WTC11 (cell line): Measurements from ENCODE around the gene TBC1D24. TPM values are rescaled to one million over a fixed set of nuclear protein-coding genes. Genes with fewer than 3 reads are reported as not detected.

ENCODE experiments used
- ATAC-seq: fragments of 200-7000 bp; cut with Tn5 transposase; 2 replicates; pipeline ENCODE4 v1.10.0; 2021; ENCODE audit warnings: mild to moderate bottlenecking, moderate library complexity
- CTCF ChIA-PET: fragments of 300-600 bp; sonication (Branson Sonifier 250); formaldehyde crosslinking; loops from one replicate; lab custom pipeline; 2021; ENCODE audit warnings: antibody characterized with exemption; lab: Charles Lee
- POLR2A ChIA-PET: fragments of 350-600 bp; sonication (Branson Sonifier 250); formaldehyde crosslinking; loops from one replicate; lab custom pipeline; 2021; ENCODE audit warnings: antibody characterized with exemption; lab: Charles Lee
- DNase-seq: peaks from one replicate; pipeline ENCODE4 v3.0.0; 2021; ENCODE audit warnings: low spot score
- H3K27ac Mint-ChIP-seq: 2 replicates; pipeline ENCODE4 v1.8.0; 2021; ENCODE audit warnings: mixed read lengths
- H3K27me3 Mint-ChIP-seq: 2 replicates; pipeline ENCODE4 v1.8.0; 2021; ENCODE audit warnings: low read depth, mild to moderate bottlenecking, moderate library complexity, mixed read lengths
- H3K36me3 Mint-ChIP-seq: 2 replicates; pipeline ENCODE4 v1.8.0; 2021; ENCODE audit warnings: mixed read lengths
- H3K4me1 Mint-ChIP-seq: 2 replicates; pipeline ENCODE4 v1.8.0; 2022; ENCODE audit warnings: mixed read lengths
- H3K4me3 Mint-ChIP-seq: 2 replicates; pipeline ENCODE4 v1.8.0; 2021; ENCODE audit warnings: mild to moderate bottlenecking, moderate library complexity, mixed read lengths
- H3K9me3 Mint-ChIP-seq: 2 replicates; pipeline ENCODE4 v1.8.0; 2021; ENCODE audit warnings: mixed read lengths
- AR ChIP-seq: fragments of 250-450 bp; sonication (Bioruptor Pico); IDR thresholded peaks from 2 replicates; pipeline ENCODE4 v1.9.0; 2021; ENCODE audit warnings: mild to moderate bottlenecking
- ATF1 ChIP-seq: sonication (generic); formaldehyde crosslinking; IDR thresholded peaks from 2 replicates; pipeline ENCODE4 v1.8.1; 2023; ENCODE audit warnings: mild to moderate bottlenecking, moderate library complexity, missing genetic modification reagents
- ATF2 ChIP-seq: sonication (generic); formaldehyde crosslinking; IDR thresholded peaks from 2 replicates; pipeline ENCODE4 v1.8.1; 2022; ENCODE audit warnings: low read depth, missing genetic modification reagents, borderline replicate concordance
- ATF6 ChIP-seq: sonication (generic); formaldehyde crosslinking; IDR thresholded peaks from 2 replicates; pipeline ENCODE4 v1.8.1; 2023; ENCODE audit warnings: mild to moderate bottlenecking, missing genetic modification reagents
- CREB1 ChIP-seq: sonication (generic); formaldehyde crosslinking; IDR thresholded peaks from 2 replicates; pipeline ENCODE4 v1.8.0; 2023; ENCODE audit warnings: mild to moderate bottlenecking, missing genetic modification reagents
- E2F4 ChIP-seq: sonication (generic); formaldehyde crosslinking; IDR thresholded peaks from 2 replicates; pipeline ENCODE4 v1.8.1; 2022; ENCODE audit warnings: low read depth, mild to moderate bottlenecking, moderate library complexity, missing genetic modification reagents, borderline replicate concordance
- E2F5 ChIP-seq: sonication (generic); formaldehyde crosslinking; IDR thresholded peaks from 2 replicates; pipeline ENCODE4 v1.8.1; 2022; ENCODE audit warnings: mild to moderate bottlenecking, moderate library complexity, missing genetic modification reagents
- ERG ChIP-seq: fragments of 250-450 bp; sonication (Bioruptor Pico); IDR thresholded peaks from 2 replicates; pipeline ENCODE4 v1.8.0; 2021; ENCODE audit warnings: mild to moderate bottlenecking
- ESRRA ChIP-seq: sonication (generic); formaldehyde crosslinking; IDR thresholded peaks from 2 replicates; pipeline ENCODE4 v1.8.1; 2022; ENCODE audit warnings: mild to moderate bottlenecking, missing genetic modification reagents, borderline replicate concordance
- ETV6 ChIP-seq: sonication (generic); formaldehyde crosslinking; IDR thresholded peaks from 2 replicates; pipeline ENCODE4 v1.8.1; 2022; ENCODE audit warnings: mild to moderate bottlenecking, missing genetic modification reagents
- FOXJ3 ChIP-seq: sonication (generic); formaldehyde crosslinking; IDR thresholded peaks from 2 replicates; pipeline ENCODE4 v1.9.0; 2021; ENCODE audit warnings: missing genetic modification reagents, mild to moderate bottlenecking, borderline replicate concordance
- FOXP1 ChIP-seq: sonication (generic); formaldehyde crosslinking; IDR thresholded peaks from 2 replicates; pipeline ENCODE4 v1.8.0; 2022; ENCODE audit warnings: missing genetic modification reagents, mild to moderate bottlenecking, moderate library complexity, borderline replicate concordance
- GABPB1 ChIP-seq: sonication (generic); formaldehyde crosslinking; IDR thresholded peaks from 2 replicates; pipeline ENCODE4 v1.8.1; 2023; ENCODE audit warnings: mild to moderate bottlenecking, missing genetic modification reagents
- MXD4 ChIP-seq: fragments of 250-450 bp; sonication (Bioruptor Pico); IDR thresholded peaks from 2 replicates; pipeline ENCODE4 v1.8.0; 2021; ENCODE audit warnings: mild to moderate bottlenecking, moderate library complexity, borderline replicate concordance
- NFATC4 ChIP-seq: fragments of 250-450 bp; sonication (Bioruptor Pico); IDR thresholded peaks from 2 replicates; pipeline ENCODE4 v1.9.0; 2021; ENCODE audit warnings: mild to moderate bottlenecking
- SMAD4 ChIP-seq: sonication (generic); formaldehyde crosslinking; IDR thresholded peaks from 2 replicates; pipeline ENCODE4 v1.8.0; 2022; ENCODE audit warnings: mild to moderate bottlenecking, missing genetic modification reagents
- SOX15 ChIP-seq: fragments of 250-450 bp; sonication (Bioruptor Pico); IDR thresholded peaks from 2 replicates; pipeline ENCODE4 v1.9.0; 2021; ENCODE audit warnings: mild to moderate bottlenecking
- USF1 ChIP-seq: sonication (generic); formaldehyde crosslinking; IDR thresholded peaks from 2 replicates; pipeline ENCODE4 v1.8.0; 2022; ENCODE audit warnings: mild to moderate bottlenecking, missing genetic modification reagents
- ZNF416 ChIP-seq: fragments of 250-450 bp; sonication (Bioruptor Pico); IDR thresholded peaks from 2 replicates; pipeline ENCODE4 v1.9.0; 2021; ENCODE audit warnings: mild to moderate bottlenecking, inconsistent platforms
- ZNF423 ChIP-seq: fragments of 250-450 bp; sonication (Bioruptor Pico); IDR thresholded peaks from 2 replicates; pipeline ENCODE4 v2.1.2; 2022; ENCODE audit warnings: mild to moderate bottlenecking, moderate library complexity
- ZNF512 ChIP-seq: sonication (generic); formaldehyde crosslinking; IDR thresholded peaks from 2 replicates; pipeline ENCODE4 v1.8.1; 2022; ENCODE audit warnings: missing genetic modification reagents, borderline replicate concordance
- total RNA-seq: library from RNA; stranded (reverse); gene quantifications from 3 replicates; pipeline ENCODE4 v1.2.3, GENCODE V29; 2021

Gene TBC1D24
- total RNA-seq, 1 experiment from 2014 or later = 21.0 TPM

- Mint-ChIP-seq H3K9me3 (no peaks in the 10 kb centered on the region), H3K27ac (no peak overlapping the region), H3K4me3 (no peak overlapping the region), H3K27me3 (peaks cover 2% of the 10 kb centered on the region), H3K36me3 (no peaks in the 10 kb centered on the region), H3K4me1 (peaks cover 18% of the 10 kb centered on the region)
- ChIA-PET POLR2A (interaction anchor here (0.8 kb wide), 1 partner anchor 47 kb away, joined by 3 read pairs; the partner anchor contains the start of gene TEDC2), CTCF (no interaction called here)
- TF ChIP-seq ATF1 (no peak), ATF6 (CRISPR knock-in tag) (no peak), ZNF423 (CRISPR knock-in tag) (peak; percentile 46; the same call in 1 of the 2 replicates)
- ATAC-seq (peak; percentile 60), DNase-seq (no peak)
Measured at GRCh38 chr16:2507052-2507659, 32.2 kb downstream of the TBC1D24 start.

- H3K36me3 Mint-ChIP-seq = no peaks in the 10 kb centered on the region
- TF ChIP-seq ZNF512 (CRISPR knock-in tag) = no peak
- TF ChIP-seq NFATC4 = no peak
- TF ChIP-seq FOXJ3 (CRISPR knock-in tag) = no peak
- no peak for TF ChIP-seq MXD4
- no peak for TF ChIP-seq AR (CRISPR knock-in tag)
- no peak for TF ChIP-seq USF1
- TF ChIP-seq SOX15 (CRISPR knock-in tag) = no peak
- TF ChIP-seq ZNF416 (CRISPR knock-in tag) = no peak
- TF ChIP-seq E2F5 = no peak
- no peak for TF ChIP-seq GABPB1 (CRISPR knock-in tag)
- TF ChIP-seq E2F4 (CRISPR knock-in tag) = no peak
- TF ChIP-seq CREB1 = no peak
- no peak for TF ChIP-seq ESRRA (CRISPR knock-in tag)
- TF ChIP-seq ERG (CRISPR knock-in tag) = no peak
- no peak for TF ChIP-seq ETV6 (CRISPR knock-in tag)
- TF ChIP-seq SMAD4 (CRISPR knock-in tag) = no peak
- TF ChIP-seq ATF2 (CRISPR knock-in tag) = no peak
- TF ChIP-seq FOXP1 = no peak
- peaks cover 4% of the 10 kb centered on the region for H3K27me3 Mint-ChIP-seq
- ChIA-PET POLR2A (interaction anchor here (0.8 kb wide), 1 partner anchor 48 kb away, joined by 3 read pairs; the partner anchor contains the start of gene TEDC2), CTCF (no interaction called here)
- no peak for DNase-seq
- H3K9me3 Mint-ChIP-seq = no peaks in the 10 kb centered on the region
- no peak overlapping the region for H3K4me3 Mint-ChIP-seq
- ATAC-seq = no peak
- H3K27ac Mint-ChIP-seq = no peak overlapping the region
- H3K4me1 Mint-ChIP-seq = peaks cover 24% of the 10 kb centered on the region
Measured at GRCh38 chr16:2507665-2508064, 32.7 kb downstream of the TBC1D24 start.
